IMR-90 (cell line): ENCODE data around the gene PREP.

ENCODE experiments used
- BHLHE40 ChIP-seq: fragments of 150-350 bp; IDR thresholded peaks from 2 replicates; pipeline ENCODE4 v1.6.1; 2016; ENCODE audit warnings: mild to moderate bottlenecking, low read depth, low read length
- CEBPB ChIP-seq: IDR thresholded peaks from 2 replicates; pipeline ENCODE4 v1.6.1; 2012; ENCODE audit warnings: low read depth, low read length, improper control_type of control experiment
- CTCF ChIP-seq: conservative IDR thresholded peaks from 2 replicates; pipeline ENCODE4 v1.5.1; 2012; ENCODE audit warnings: mild to moderate bottlenecking, low read depth, low read length, improper control_type of control experiment
- MAFK ChIP-seq: IDR thresholded peaks from 2 replicates; pipeline ENCODE4 v1.6.1; 2012; ENCODE audit warnings: low read depth, low read length, improper control_type of control experiment
- MXI1 ChIP-seq: IDR thresholded peaks from 2 replicates; pipeline ENCODE4 v1.6.1; 2012; ENCODE audit warnings: low read depth, mild to moderate bottlenecking, low read length, moderate library complexity, borderline replicate concordance
- POLR2A ChIP-seq: IDR thresholded peaks from 2 replicates; pipeline ENCODE4 v1.6.1; 2012; ENCODE audit warnings: mild to moderate bottlenecking, low read depth, low read length
- RAD21 ChIP-seq: IDR thresholded peaks from 2 replicates; pipeline ENCODE4 v1.6.1; 2012; ENCODE audit warnings: low read length, improper control_type of control experiment
- SMC3 ChIP-seq: fragments of 150-350 bp; IDR thresholded peaks from 2 replicates; pipeline ENCODE4 v1.6.1; 2016; ENCODE audit warnings: low read depth, mild to moderate bottlenecking, antibody characterized with exemption, low read length, moderate library complexity
- TF ChIP-seq, protein P1 (sequence below): fragments of 150-350 bp; IDR thresholded peaks from 2 replicates; pipeline ENCODE4 v1.6.1; 2017; ENCODE audit warnings: mild to moderate bottlenecking, antibody characterized with exemption, low read length, low read depth

GRCh38 chr6:105282631-105283585 lies 120.0 kb downstream of the PREP start:
- no peak for TF ChIP-seq CTCF
- TF ChIP-seq, protein P1, sequence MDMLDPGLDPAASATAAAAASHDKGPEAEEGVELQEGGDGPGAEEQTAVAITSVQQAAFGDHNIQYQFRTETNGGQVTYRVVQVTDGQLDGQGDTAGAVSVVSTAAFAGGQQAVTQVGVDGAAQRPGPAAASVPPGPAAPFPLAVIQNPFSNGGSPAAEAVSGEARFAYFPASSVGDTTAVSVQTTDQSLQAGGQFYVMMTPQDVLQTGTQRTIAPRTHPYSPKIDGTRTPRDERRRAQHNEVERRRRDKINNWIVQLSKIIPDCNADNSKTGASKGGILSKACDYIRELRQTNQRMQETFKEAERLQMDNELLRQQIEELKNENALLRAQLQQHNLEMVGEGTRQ: no peak
- no peak for TF ChIP-seq POLR2A
- no peak for TF ChIP-seq SMC3
- no peak for TF ChIP-seq BHLHE40
- no peak for TF ChIP-seq CEBPB
- TF ChIP-seq MAFK: no peak
- TF ChIP-seq MXI1: no peak
- TF ChIP-seq RAD21: no peak
